Activated B cell treated with CpG ODN at 0.5 μM for 24 hours (primary cell): ENCODE data around the gene OBP2B. TPM values are rescaled to one million over a fixed set of nuclear protein-coding genes. Genes with fewer than 3 reads are reported as not detected.

Source experiments
- ATAC-seq: fragments of 200-7000 bp; cut with Tn5 transposase; one replicate; pipeline ENCODE4 v1.10.0; 2021; ENCODE audit warnings: low read depth, mild to moderate bottlenecking, moderate library complexity
- CTCF ChIA-PET: fragments of 350-600 bp; sonication (Branson Sonifier 250); formaldehyde crosslinking; loops from one replicate; lab custom pipeline; 2021; ENCODE audit warnings: antibody characterized with exemption; lab: Charles Lee
- POLR2A ChIA-PET: fragments of 350-600 bp; sonication (Branson Sonifier 250); formaldehyde crosslinking; loops from one replicate; lab custom pipeline; 2021; ENCODE audit warnings: antibody characterized with exemption; lab: Charles Lee
- DNase-seq: peaks from one replicate; pipeline ENCODE4 v3.0.0; 2022
- H3K27ac Mint-ChIP-seq: one replicate; pipeline ENCODE4 v1.8.0; 2020; ENCODE audit warnings: mixed read lengths
- H3K27me3 Mint-ChIP-seq: one replicate; pipeline ENCODE4 v1.8.0; 2021; ENCODE audit warnings: mixed read lengths
- H3K36me3 Mint-ChIP-seq: one replicate; pipeline ENCODE4 v1.8.0; 2021; ENCODE audit warnings: low read depth, mixed read lengths
- H3K4me1 Mint-ChIP-seq: one replicate; pipeline ENCODE4 v1.8.0; 2021; ENCODE audit warnings: mixed read lengths
- H3K4me3 Mint-ChIP-seq: one replicate; pipeline ENCODE4 v1.8.0; 2020; ENCODE audit warnings: mild to moderate bottlenecking, mixed read lengths
- H3K9me3 Mint-ChIP-seq: one replicate; pipeline ENCODE4 v1.8.0; 2020; ENCODE audit warnings: mixed read lengths
- intact Hi-C: fragments of 100-400 bp; cut with micrococcal nuclease; formaldehyde crosslinking; loops from one replicate; pipeline ENCODE4 v1.15.1; 2024
- total RNA-seq: library from RNA; stranded (reverse); gene quantifications from 2 replicates; pipeline ENCODE4 v1.2.3, GENCODE V29; 2022
- TF ChIP-seq, protein P1 (sequence below): fragments of 200-600 bp; IDR thresholded peaks from one replicate; pipeline ENCODE4 v1.8.0; 2022; ENCODE audit warnings: antibody characterized with exemption, mild to moderate bottlenecking

The OBP2B gene
- total RNA-seq, 1 donor from 2014 or later, result not detected

DNA sequence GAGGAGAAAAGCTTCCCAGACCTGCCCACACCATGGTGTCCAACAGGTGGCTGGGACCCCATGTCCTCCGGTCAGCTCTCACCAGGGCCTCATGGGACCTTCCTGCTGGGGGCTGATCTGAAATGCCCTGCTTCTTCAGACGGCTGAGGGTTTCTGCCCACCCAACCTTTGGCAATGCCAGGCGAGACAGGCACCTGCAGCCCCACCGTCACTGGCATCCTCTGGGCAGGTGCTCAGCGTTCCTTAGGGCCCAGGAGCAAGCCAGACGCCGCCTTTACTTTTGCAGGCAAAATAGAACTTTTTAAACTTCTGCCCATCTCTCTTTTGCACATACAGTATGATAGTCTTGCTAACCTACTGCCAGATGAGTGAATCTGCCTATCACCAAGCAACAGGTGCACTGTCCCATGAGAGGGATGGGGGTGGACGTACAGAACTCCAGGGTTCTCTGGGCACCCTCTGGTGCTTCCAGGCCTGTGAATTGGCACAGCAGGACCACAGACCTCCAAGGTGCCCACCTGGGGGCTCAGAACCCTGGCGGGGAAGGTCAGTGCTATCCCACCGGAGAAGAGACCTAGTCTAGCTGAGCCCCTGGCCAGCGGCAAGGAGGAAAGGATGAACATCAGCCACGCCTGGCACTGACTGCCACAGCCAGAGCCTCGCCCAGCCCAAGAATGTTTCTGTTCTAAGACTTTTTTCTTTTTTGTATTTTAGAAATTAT, 7.5 kb downstream of the OBP2B start:
- intact Hi-C loops, result no loop called here
- POLR2A ChIA-PET, result no interaction called here
- CTCF ChIA-PET, result interaction anchor here (1.0 kb wide), 1 partner anchor 9 kb away, joined by 3 read pairs; no protein-coding TSS in a partner anchor

DNA sequence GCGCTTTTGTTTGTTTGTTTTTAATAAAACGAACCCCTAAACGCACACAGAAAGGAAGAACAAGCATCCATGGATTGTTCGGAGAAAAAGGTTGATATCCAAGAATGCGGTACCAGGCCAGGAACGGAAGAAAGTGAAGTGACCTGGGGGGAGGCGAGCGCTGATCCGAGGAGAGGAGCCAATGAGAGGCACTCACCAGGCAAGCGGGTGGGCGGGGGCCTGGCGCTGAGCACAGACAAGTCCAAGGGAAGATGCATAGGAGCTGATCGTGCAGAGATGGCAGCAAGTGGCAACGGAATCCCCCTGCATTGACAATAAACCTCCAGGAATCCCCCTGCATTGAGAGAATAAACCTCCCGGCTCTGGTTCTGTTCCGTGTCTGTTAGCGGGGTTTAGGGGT, 8.4 kb downstream of the OBP2B start:
- no peak for ATAC-seq
- H3K27me3 Mint-ChIP-seq, result peaks cover 6% of the 10 kb centered on the region
- ChIA-PET POLR2A (interaction anchor here (0.6 kb wide), 1 partner anchor 851 kb away, joined by 8 read pairs; no protein-coding TSS in a partner anchor), CTCF (no interaction called here)
- no peaks in the 10 kb centered on the region for H3K36me3 Mint-ChIP-seq
- DNase-seq, result no peak
- intact Hi-C loops, result no loop called here
- H3K4me1 Mint-ChIP-seq, result peaks cover 4% of the 10 kb centered on the region
- no peak overlapping the region for H3K27ac Mint-ChIP-seq
- H3K9me3 Mint-ChIP-seq, result no peaks in the 10 kb centered on the region
- no peak overlapping the region for H3K4me3 Mint-ChIP-seq
- TF ChIP-seq, protein P1, sequence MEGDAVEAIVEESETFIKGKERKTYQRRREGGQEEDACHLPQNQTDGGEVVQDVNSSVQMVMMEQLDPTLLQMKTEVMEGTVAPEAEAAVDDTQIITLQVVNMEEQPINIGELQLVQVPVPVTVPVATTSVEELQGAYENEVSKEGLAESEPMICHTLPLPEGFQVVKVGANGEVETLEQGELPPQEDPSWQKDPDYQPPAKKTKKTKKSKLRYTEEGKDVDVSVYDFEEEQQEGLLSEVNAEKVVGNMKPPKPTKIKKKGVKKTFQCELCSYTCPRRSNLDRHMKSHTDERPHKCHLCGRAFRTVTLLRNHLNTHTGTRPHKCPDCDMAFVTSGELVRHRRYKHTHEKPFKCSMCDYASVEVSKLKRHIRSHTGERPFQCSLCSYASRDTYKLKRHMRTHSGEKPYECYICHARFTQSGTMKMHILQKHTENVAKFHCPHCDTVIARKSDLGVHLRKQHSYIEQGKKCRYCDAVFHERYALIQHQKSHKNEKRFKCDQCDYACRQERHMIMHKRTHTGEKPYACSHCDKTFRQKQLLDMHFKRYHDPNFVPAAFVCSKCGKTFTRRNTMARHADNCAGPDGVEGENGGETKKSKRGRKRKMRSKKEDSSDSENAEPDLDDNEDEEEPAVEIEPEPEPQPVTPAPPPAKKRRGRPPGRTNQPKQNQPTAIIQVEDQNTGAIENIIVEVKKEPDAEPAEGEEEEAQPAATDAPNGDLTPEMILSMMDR, result no peak

More for the DNA sequence above, 7.5 kb downstream of the OBP2B start:
- H3K36me3 Mint-ChIP-seq, result no peaks in the 10 kb centered on the region
- H3K27me3 Mint-ChIP-seq, result peaks cover 6% of the 10 kb centered on the region
- no peak overlapping the region for H3K4me3 Mint-ChIP-seq
- peaks cover 4% of the 10 kb centered on the region for H3K4me1 Mint-ChIP-seq
- no peak overlapping the region for H3K27ac Mint-ChIP-seq
- no peak for ATAC-seq
- H3K9me3 Mint-ChIP-seq, result no peaks in the 10 kb centered on the region
- TF ChIP-seq, protein P1, result no peak
- no peak for DNase-seq

DNA sequence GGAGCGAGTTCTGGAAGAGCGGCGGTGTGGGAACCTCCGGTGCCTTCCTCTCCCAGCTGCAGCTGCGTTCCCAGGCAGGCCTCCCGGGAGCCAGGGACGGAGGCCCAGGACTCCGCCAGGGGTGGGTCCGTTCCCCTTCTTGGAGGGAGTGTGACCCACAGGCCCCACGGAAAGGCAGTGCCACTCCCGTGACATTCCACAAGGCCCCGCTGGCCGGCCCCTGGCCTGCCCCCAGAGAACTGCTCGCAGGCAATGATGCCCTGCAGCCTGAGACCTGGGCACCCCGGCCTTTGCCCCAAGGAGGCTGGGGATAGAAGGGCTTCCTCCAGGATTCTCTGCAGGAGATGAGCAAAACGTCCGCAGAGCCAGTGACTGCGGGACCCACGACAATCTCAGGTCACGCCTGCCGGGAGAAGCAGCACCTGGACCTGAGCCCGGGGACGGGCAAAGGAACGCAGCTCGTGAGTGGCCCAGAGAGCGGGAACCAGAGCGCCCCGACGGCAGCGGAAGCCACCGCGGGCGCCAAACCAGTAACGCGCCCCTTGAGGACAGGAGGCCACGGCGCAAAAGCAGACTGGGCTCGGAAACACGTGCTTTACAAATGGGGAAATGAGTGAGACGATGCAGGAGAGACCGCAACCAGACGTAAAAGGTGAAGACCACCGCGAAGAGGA, 9.3 kb downstream of the OBP2B start:
- ATAC-seq (peak; percentile 86), DNase-seq (peak; percentile 25)
- no peak overlapping the region for H3K27ac Mint-ChIP-seq
- H3K4me1 Mint-ChIP-seq, result peaks cover 4% of the 10 kb centered on the region
- H3K4me3 Mint-ChIP-seq, result peak overlapping the region; percentile 57
- TF ChIP-seq, protein P1, result no peak
- no peaks in the 10 kb centered on the region for H3K36me3 Mint-ChIP-seq
- peaks cover 2% of the 10 kb centered on the region for H3K9me3 Mint-ChIP-seq
- intact Hi-C loops, result no loop called here
- POLR2A ChIA-PET, result interaction anchor here (0.6 kb wide), 1 partner anchor 852 kb away, joined by 8 read pairs; no protein-coding TSS in a partner anchor
- H3K27me3 Mint-ChIP-seq, result peaks cover 7% of the 10 kb centered on the region
- CTCF ChIA-PET, result interaction anchor here (1.0 to 1.3 kb wide), 3 partner anchors 10 to 152 kb away, joined by 3 read pairs; no protein-coding TSS in a partner anchor

DNA sequence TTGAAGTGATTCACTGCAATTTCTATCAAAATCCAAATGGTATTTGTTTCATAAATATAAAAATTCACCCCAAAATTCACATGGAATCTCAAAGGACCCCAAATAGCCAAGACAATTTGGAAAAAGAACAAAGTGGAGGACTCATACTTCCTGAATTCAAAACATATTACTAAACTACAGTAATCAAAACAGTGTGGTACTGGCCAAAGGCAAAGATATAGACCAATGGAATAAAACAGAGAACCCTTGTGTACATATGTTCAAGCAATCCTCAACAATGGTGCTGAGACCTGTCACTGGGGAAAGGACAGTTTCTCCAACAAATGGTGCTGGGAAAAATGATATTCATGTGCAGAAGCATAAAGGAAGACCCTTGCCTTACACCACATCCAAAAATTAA, 14.0 kb downstream of the OBP2B start:
- Mint-ChIP-seq H3K4me3 (no peak overlapping the region), H3K4me1 (peaks cover under 1% of the 10 kb centered on the region), H3K9me3 (peaks cover 2% of the 10 kb centered on the region), H3K27me3 (peaks cover 6% of the 10 kb centered on the region), H3K36me3 (no peaks in the 10 kb centered on the region), H3K27ac (no peak overlapping the region)
- CTCF ChIA-PET, result no interaction called here
- TF ChIP-seq, protein P1, result no peak
- ATAC-seq, result no peak
- intact Hi-C loops, result no loop called here
- POLR2A ChIA-PET, result no interaction called here
- no peak for DNase-seq

DNA sequence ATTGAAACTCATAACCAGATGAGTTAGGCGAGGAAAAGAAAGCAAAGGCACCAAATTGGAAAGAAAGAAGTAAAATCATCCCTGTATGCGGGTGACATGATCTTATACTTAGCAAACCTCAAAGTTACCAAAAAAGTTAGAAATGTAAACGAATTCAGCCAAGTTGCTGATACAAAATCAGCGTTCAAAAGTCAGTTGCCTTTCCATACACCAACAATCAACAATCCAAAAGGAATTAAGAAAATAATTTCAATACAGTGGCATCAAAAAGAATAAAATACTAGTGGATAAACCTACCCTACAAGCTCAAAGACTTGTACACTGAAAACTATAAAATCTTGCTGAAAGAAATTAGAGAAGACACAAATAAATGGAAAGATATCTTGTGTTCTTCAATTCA, 14.5 kb downstream of the OBP2B start:
- DNase-seq (no peak), ATAC-seq (no peak)
- Mint-ChIP-seq H3K27me3 (peaks cover 6% of the 10 kb centered on the region), H3K4me1 (no peaks in the 10 kb centered on the region), H3K36me3 (no peaks in the 10 kb centered on the region), H3K27ac (no peak overlapping the region), H3K4me3 (no peak overlapping the region), H3K9me3 (peaks cover 2% of the 10 kb centered on the region)
- TF ChIP-seq, protein P1, result no peak
- ChIA-PET POLR2A (no interaction called here), CTCF (no interaction called here)
- intact Hi-C loops, result no loop called here
